AG04450 (cell line): ENCODE data around the gene B3GALT4. TPM values are rescaled to one million over a fixed set of nuclear protein-coding genes. Genes with fewer than 3 reads are reported as not detected.

Source experiments
- CTCF ChIA-PET: fragments of 300-600, 350-600 bp; formaldehyde crosslinking; extraction: SDS; loops from one replicate; lab custom pipeline; 2022; ENCODE audit warnings: antibody characterized with exemption, inconsistent platforms; lab: Charles Lee
- POLR2A ChIA-PET: fragments of 350-600 bp; formaldehyde crosslinking; extraction: SDS; loops from one replicate; lab custom pipeline; 2021; ENCODE audit warnings: antibody characterized with exemption, inconsistent platforms; lab: Yijun Ruan, JAX
- DNase-seq: peaks from one replicate; pipeline ENCODE4 v3.0.0-alpha.2; 2011; ENCODE audit warnings: low read depth, low spot score
- H3K27ac ChIP-seq: one replicate; pipeline ENCODE4 v1.5.1; 2012; ENCODE audit warnings: low read depth, low read length, control low read depth
- H3K27me3 ChIP-seq: one replicate; pipeline ENCODE4 v1.6.0; 2012; ENCODE audit warnings: low read length; ENCODE audit not compliant: control insufficient read depth, insufficient read depth
- H3K4me3 ChIP-seq: 2 replicates; pipeline ENCODE4 v1.5.1; 2011; ENCODE audit warnings: mild to moderate bottlenecking, low read depth, low read length, control low read depth
- H3K9me3 ChIP-seq: 2 replicates; pipeline ENCODE4 v1.5.1; 2012; ENCODE audit warnings: low read length; ENCODE audit not compliant: control insufficient read depth, insufficient read depth
- polyA plus RNA-seq: library from polyadenylated mRNA; depleted of rRNA; stranded (reverse); fragments of >200 nt; gene quantifications from 2 replicates; pipeline ENCODE4 v1.2.3, GENCODE V29; 2011
- TF ChIP-seq, protein P1 (sequence below): IDR thresholded peaks from 2 replicates; pipeline ENCODE4 v1.5.1; 2011; ENCODE audit warnings: low read depth, low read length, control low read depth, inconsistent platforms

Gene B3GALT4
- polyA plus RNA-seq, 1 experiment, result 1.1 TPM

DNA sequence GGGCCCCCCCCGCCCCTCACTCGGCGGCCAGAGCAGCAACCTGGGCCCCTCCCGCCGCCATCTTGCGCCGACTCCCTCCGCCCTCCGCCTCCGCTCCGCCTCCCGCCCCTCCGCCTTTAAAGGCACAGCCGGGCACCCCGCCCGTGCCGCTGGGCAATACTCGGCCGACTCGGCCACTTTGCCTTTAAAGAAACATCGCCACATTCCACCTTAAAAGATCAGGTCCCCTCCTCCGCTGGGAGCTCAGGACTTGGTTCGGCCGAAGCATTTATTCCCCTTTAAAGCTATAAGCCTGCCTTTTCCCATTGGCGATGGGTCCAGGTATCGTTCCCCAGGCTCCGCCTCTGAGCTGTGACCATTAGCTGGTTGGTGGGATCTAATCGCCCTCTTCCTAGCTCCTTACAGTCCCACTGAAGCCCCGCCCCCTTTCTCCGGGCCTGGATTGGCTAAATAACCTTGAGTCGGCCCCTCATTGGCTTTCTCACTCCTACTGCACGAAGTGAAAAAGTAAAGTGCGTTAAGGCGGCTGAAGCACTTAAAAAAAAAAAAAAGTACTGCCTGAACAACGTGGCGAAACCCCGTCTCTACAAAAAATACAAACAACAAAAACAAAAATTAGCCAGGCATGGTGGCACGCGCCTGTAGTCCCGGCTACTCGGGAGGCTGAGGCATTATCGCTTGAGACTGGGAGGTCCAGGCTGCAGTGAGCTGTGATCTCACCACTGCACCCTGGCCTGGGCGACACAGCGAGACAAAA lies 40.9 kb downstream of the B3GALT4 start, which contains the start of gene ZBTB22:
Gene ZBTB22 (minus strand): TSS at position 76 of the 757 bp plus-strand sequence. CDS start 828 bp downstream, outside the sequence.
- peak; percentile 98 for DNase-seq
- TF ChIP-seq, protein P1, sequence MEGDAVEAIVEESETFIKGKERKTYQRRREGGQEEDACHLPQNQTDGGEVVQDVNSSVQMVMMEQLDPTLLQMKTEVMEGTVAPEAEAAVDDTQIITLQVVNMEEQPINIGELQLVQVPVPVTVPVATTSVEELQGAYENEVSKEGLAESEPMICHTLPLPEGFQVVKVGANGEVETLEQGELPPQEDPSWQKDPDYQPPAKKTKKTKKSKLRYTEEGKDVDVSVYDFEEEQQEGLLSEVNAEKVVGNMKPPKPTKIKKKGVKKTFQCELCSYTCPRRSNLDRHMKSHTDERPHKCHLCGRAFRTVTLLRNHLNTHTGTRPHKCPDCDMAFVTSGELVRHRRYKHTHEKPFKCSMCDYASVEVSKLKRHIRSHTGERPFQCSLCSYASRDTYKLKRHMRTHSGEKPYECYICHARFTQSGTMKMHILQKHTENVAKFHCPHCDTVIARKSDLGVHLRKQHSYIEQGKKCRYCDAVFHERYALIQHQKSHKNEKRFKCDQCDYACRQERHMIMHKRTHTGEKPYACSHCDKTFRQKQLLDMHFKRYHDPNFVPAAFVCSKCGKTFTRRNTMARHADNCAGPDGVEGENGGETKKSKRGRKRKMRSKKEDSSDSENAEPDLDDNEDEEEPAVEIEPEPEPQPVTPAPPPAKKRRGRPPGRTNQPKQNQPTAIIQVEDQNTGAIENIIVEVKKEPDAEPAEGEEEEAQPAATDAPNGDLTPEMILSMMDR, result no peak
- peak within 1 kb of the TSS; percentile 78 for H3K4me3 ChIP-seq
- peaks cover 4% of the 10 kb centered on the region; the same call in 1 of the 2 replicates for H3K9me3 ChIP-seq
- no peaks in the 10 kb centered on the region for H3K27me3 ChIP-seq
- ChIA-PET POLR2A (interaction anchor here (0.6 to 2.0 kb wide), 19 partner anchors 19 to 1122 kb away, joined by 3 to 17 read pairs (median 3); partner anchors contain the start of genes B3GALT4, CUTA, PFDN6 and RGL2), CTCF (interaction anchor here (0.7 to 2.6 kb wide), 6 partner anchors 8 to 432 kb away, joined by 3 to 13 read pairs (median 6); partner anchors contain the start of gene RGL2)
- peak within 1 kb of the TSS; percentile 72 for H3K27ac ChIP-seq

DNA sequence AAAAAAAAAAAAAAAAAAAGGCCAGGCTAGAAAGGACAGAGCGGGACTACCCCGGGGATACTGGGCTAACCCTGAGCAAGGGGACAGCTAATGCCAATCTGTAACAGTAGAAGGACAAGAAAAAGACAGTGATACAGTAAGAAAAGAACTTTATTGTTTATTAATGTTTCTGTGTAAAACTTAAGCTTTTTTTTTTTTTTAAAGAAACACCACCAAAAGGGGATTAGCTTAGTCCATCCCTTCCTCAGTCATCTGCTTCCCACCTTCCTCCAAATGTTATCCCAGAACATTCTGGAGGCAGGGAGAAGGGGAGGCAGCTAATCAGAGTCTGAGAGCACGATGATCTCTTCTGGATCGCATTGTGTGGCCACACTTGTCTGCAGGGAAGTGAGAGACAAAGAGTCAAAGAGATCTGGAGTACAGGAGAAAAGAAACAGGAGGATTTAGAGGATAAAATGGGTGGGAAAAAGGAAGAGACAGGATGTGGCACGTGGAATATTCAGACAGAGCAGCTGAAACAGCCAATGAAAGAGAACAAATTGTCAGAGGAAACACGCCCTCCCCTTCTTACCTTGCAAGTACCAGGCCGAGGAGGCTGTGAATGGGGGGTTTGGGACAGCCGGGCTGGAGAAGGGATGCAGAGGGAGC lies 41.6 kb downstream of the B3GALT4 start:
- ChIA-PET POLR2A (interaction anchor here (0.7 to 2.0 kb wide), 10 partner anchors 19 to 521 kb away, joined by 3 to 17 read pairs (median 6); partner anchors contain the start of genes B3GALT4, CUTA, RGL2 and RPS18), CTCF (interaction anchor here (1.2 to 2.6 kb wide), 3 partner anchors 71 to 107 kb away, joined by 3 to 13 read pairs (median 4); no protein-coding TSS in a partner anchor)
- no peaks in the 10 kb centered on the region for H3K27me3 ChIP-seq
- DNase-seq, result no peak
- TF ChIP-seq, protein P1, result no peak
- H3K27ac ChIP-seq, result peak overlapping the region; percentile 72
- H3K4me3 ChIP-seq, result peak overlapping the region; percentile 78
- H3K9me3 ChIP-seq, result peaks cover 3% of the 10 kb centered on the region; the same call in 1 of the 2 replicates

DNA sequence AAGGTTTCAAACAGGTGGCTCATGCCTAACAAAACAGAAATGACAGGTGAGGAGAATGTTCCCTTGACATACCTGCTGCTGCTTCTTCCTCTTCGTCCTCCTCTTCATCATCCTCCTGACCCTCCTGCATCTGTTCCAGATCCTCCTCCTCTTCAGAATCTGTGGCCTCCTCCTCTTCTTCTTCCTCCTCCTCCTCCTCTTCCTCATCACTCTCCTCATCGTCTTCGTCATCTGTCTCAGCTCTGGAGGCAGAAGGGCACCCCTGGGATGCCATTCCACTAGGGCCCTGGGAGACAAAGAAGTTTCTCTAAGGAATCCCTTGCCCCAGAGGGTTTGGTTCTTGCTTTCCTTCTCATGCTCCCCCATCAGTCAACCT lies 43.0 kb downstream of the B3GALT4 start:
- Histone ChIP-seq H3K27ac (peak overlapping the region; percentile 99), H3K9me3 (no peaks in the 10 kb centered on the region; the same call in 1 of the 2 replicates), H3K4me3 (peak overlapping the region; percentile 78), H3K27me3 (no peaks in the 10 kb centered on the region)
- TF ChIP-seq, protein P1, result no peak
- POLR2A ChIA-PET, result interaction anchor here (0.7 to 1.2 kb wide), 4 partner anchors 8 to 348 kb away, joined by 3 to 5 read pairs (median 4); partner anchors contain the start of gene RGL2
- CTCF ChIA-PET, result interaction anchor here (1.0 kb wide), 1 partner anchor 26 kb away, joined by 6 read pairs; no protein-coding TSS in a partner anchor
- no peak for DNase-seq

DNA sequence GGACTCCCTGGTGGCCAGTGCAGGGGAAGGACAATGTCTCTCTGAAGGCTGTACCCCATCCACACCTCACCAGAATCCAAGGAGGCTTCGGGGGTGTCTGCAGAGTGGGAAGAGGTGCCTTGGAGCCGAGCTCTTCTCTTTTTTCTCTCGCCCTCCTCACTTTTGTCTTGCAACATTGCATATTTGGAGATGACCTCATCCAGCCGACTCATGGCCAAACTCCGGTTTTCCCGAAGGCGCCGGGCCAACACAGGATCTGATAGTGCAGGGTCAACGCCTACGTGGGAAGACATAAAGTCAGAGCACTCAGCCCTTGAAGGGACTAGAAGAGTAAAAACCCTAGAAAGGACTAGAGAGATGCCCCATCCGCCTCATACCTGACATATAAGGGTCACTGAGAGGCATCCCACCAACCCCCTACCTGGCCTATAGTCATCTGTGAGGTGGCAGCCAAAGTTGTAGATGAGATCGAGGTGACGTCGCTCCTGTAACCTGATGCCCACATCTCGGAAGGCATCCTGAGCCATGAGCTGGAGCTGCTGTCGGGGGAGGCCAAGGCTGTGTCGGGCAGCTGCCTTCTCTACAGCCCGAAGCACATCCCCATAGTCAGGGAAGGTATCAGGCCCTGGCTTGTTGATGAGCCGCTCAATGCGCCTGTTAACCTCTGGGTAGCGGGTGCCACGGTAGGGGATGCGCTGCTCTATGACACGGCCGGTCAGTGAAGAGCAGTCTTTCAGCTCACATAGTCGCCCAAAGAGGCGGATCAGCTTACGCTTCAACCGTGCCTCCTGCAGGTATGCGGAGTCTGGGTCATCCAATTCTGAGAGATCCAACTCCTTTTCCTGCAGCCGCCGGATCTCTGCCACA lies 43.6 kb downstream of the B3GALT4 start:
- TF ChIP-seq, protein P1, result no peak
- H3K27ac ChIP-seq, result peak overlapping the region; percentile 99
- ChIA-PET CTCF (interaction anchor here (1.0 to 1.2 kb wide), 3 partner anchors 25 to 72 kb away, joined by 3 to 6 read pairs (median 4); no protein-coding TSS in a partner anchor), POLR2A (interaction anchor here (0.7 to 1.5 kb wide), 5 partner anchors 8 to 349 kb away, joined by 3 to 8 read pairs (median 4); partner anchors contain the start of genes RGL2, RPS18 and VPS52)
- H3K9me3 ChIP-seq, result no peaks in the 10 kb centered on the region
- H3K27me3 ChIP-seq, result no peaks in the 10 kb centered on the region
- H3K4me3 ChIP-seq, result peak overlapping the region; percentile 78
- peak; percentile 84 for DNase-seq
